Keratinocyte (primary cell): ENCODE data around the gene CYP46A1. TPM values are rescaled to one million over a fixed set of nuclear protein-coding genes. Genes with fewer than 3 reads are reported as not detected.
A peak's percentile ranks its signal among the peaks of the same experiment; 100 is the strongest.

ENCODE experiments used
- DNase-seq: peaks from one replicate; pipeline ENCODE4 v3.0.0-alpha.2; 2011; ENCODE audit warnings: low read depth, missing footprints, low spot score
- FAIRE-seq: peaks from 2 replicates; lab custom pipeline; 2011; peaks lifted over from hg19 to GRCh38; lab: Jason Lieb, UNC
- H2AFZ ChIP-seq: 2 replicates; pipeline ENCODE4 v1.6.0; 2012; ENCODE audit warnings: low read length, control low read depth, inconsistent platforms; ENCODE audit not compliant: control insufficient read depth
- H3K27ac ChIP-seq: 2 replicates; pipeline ENCODE4 v1.5.1; 2011; ENCODE audit warnings: low read length; ENCODE audit not compliant: control insufficient read depth, insufficient read depth
- H3K27me3 ChIP-seq: 3 replicates; pipeline ENCODE4 v1.6.0; 2011; ENCODE audit warnings: low read length; ENCODE audit not compliant: control insufficient read depth, insufficient read depth; ENCODE audit errors: extremely low read depth
- H3K36me3 ChIP-seq, 2 experiments: 2 replicates in 1 of 2; 3 replicates in 1 of 2; pipeline ENCODE4 v1.5.1; 2011; ENCODE audit warnings: low read length in 2 of 2, mild to moderate bottlenecking in 1 of 2; ENCODE audit not compliant: control insufficient read depth in 2 of 2, insufficient read depth in 2 of 2; ENCODE audit errors: extremely low read depth in 1 of 2
- H3K4me1 ChIP-seq: 3 replicates; pipeline ENCODE4 v1.5.1; 2011; ENCODE audit warnings: low read length; ENCODE audit not compliant: control insufficient read depth, insufficient read depth; ENCODE audit errors: extremely low read depth
- H3K4me2 ChIP-seq: 3 replicates; pipeline ENCODE4 v1.6.0; 2011; ENCODE audit warnings: low read depth, low read length; ENCODE audit not compliant: control insufficient read depth, insufficient read depth; ENCODE audit errors: extremely low read depth
- H3K4me3 ChIP-seq, 3 experiments: fragments of 200-600 bp in 1 of 3; sonication (generic) in 1 of 3; 2 replicates in 2 of 3; 3 replicates in 1 of 3; pipeline ENCODE4 v1.5.1; 2011 to 2016; ENCODE audit warnings: low read length in 3 of 3, mild to moderate bottlenecking in 3 of 3, control low read depth in 2 of 3, inconsistent platforms in 1 of 3, low read depth in 1 of 3, mixed read lengths in 1 of 3, mixed run types in 1 of 3, moderate library complexity in 1 of 3; ENCODE audit not compliant: control insufficient read depth in 2 of 3, insufficient read depth in 2 of 3; ENCODE audit errors: extremely low read depth in 1 of 3
- H3K79me2 ChIP-seq: 2 replicates; pipeline ENCODE4 v1.6.0; 2012; ENCODE audit warnings: low read length; ENCODE audit not compliant: control insufficient read depth, insufficient read depth
- H3K9ac ChIP-seq: 3 replicates; pipeline ENCODE4 v1.6.0; 2011; ENCODE audit warnings: low read length; ENCODE audit not compliant: control insufficient read depth, insufficient read depth; ENCODE audit errors: extremely low read depth
- H3K9me1 ChIP-seq: 3 replicates; pipeline ENCODE4 v1.6.0; 2011; ENCODE audit warnings: low read length; ENCODE audit not compliant: control insufficient read depth, insufficient read depth; ENCODE audit errors: extremely low read depth
- H3K9me3 ChIP-seq: 2 replicates; pipeline ENCODE4 v1.5.1; 2012; ENCODE audit warnings: low read depth, low read length; ENCODE audit not compliant: control insufficient read depth
- H4K20me1 ChIP-seq: 3 replicates; pipeline ENCODE4 v1.6.0; 2011; ENCODE audit warnings: low read length; ENCODE audit not compliant: control insufficient read depth, insufficient read depth; ENCODE audit errors: extremely low read depth
- CTCF ChIP-seq, 3 experiments: IDR thresholded peaks in 1 of 3; conservative IDR thresholded peaks in 1 of 3; optimal IDR thresholded peaks in 1 of 3; 2 replicates in 2 of 3; 3 replicates in 1 of 3; pipeline versions ENCODE3 to v1.5.1; 2011; ENCODE audit warnings: low read length in 3 of 3, mild to moderate bottlenecking in 3 of 3, moderate library complexity in 2 of 3, control low read depth in 1 of 3, inconsistent platforms in 1 of 3; ENCODE audit not compliant: insufficient read depth in 2 of 3; ENCODE audit errors: extremely low read depth in 1 of 3
- EZH2 ChIP-seq: IDR thresholded peaks from one replicate; pipeline ENCODE4 v1.6.1; 2012; ENCODE audit warnings: inconsistent platforms, mild to moderate bottlenecking, low read length, moderate library complexity
- dilution Hi-C: fragments of 300-500 bp; cut with MboI; formaldehyde crosslinking; loops from one replicate; pipeline ENCODE4 v1.7.0; 2020; ENCODE audit warnings: low sequenced_read_pairs; ENCODE audit not compliant: extremely low pct_ligation_motif_present
- polyA plus RNA-seq, 5 experiments: library from polyadenylated mRNA; depleted of rRNA in 3 of 5; stranded (reverse) in 3 of 5; stranded (forward) in 1 of 5; unstranded in 1 of 5; fragments of >200 nt; gene quantifications; 1 replicate in 1 of 5; 2 replicates in 3 of 5; 3 replicates in 1 of 5; pipeline versions ENCODE4 v1.2.1 to v1.2.3, GENCODE V29; 2011 to 2012; ENCODE audit warnings: missing spikeins in 2 of 5, low read depth in 1 of 5, low replicate concordance in 1 of 5

CYP46A1 gene
- polyA plus RNA-seq, 1 donor (not counting 4 experiments of a cell fraction or from before 2014, with no cell fraction given): 0.01 TPM

DNA sequence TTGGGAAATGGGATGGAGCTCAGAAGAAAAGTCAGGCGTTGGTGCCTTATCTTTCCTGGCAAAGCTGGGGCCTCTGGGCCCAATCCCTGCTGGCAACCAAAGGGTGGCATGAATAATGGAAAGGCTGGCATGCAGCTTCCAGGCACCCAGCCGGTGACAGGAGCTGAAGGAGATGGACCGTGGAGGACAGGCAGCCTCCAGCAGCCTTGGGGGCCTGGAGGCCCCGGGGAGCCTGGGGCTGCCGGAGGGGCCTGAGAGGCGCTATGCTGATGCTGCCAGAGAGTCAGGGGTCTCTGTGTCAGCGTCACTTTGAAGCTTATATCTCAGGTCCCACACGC lies 70.9 kb downstream of the CYP46A1 start:
- no peak overlapping the region for H3K27ac ChIP-seq
- DNase-seq: no peak
- no peaks in the 10 kb centered on the region for H3K79me2 ChIP-seq
- no peak overlapping the region for H2AFZ ChIP-seq
- peak overlapping the region; percentile 16 for H3K9ac ChIP-seq
- H3K9me1 ChIP-seq: no peaks in the 10 kb centered on the region
- FAIRE-seq: no peak
- TF ChIP-seq CTCF (optimal IDR thresholded peaks at IDR 0.05 in 1 of 3, IDR thresholded peaks at IDR 0.05 in 1 of 3, conservative IDR thresholded peaks at IDR 0.05 in 1 of 3; ENCODE audit: extremely low read depth in 1 of 3, insufficient read depth in 2 of 3, low read length in 3 of 3) (no peak), EZH2 (no peak)
- dilution Hi-C loops: no loop called here
- peaks cover 6% of the 10 kb centered on the region for H3K27me3 ChIP-seq
- H3K4me1 ChIP-seq: peaks cover 55% of the 10 kb centered on the region
- no peak overlapping the region for H3K4me2 ChIP-seq
- H4K20me1 ChIP-seq: no peaks in the 10 kb centered on the region
- H3K36me3 ChIP-seq: no peaks in the 10 kb centered on the region
- H3K9me3 ChIP-seq: no peaks in the 10 kb centered on the region
- H3K4me3 ChIP-seq: no peak overlapping the region

- H2AFZ ChIP-seq: no peak overlapping the region
- H3K9ac ChIP-seq: no peak overlapping the region
- FAIRE-seq: no peak
- no peaks in the 10 kb centered on the region for H3K36me3 ChIP-seq
- H3K79me2 ChIP-seq: no peaks in the 10 kb centered on the region
- no peak overlapping the region for H3K4me2 ChIP-seq
- H3K4me3 ChIP-seq: no peak overlapping the region
- DNase-seq: no peak
- no peak overlapping the region for H3K27ac ChIP-seq
- H3K27me3 ChIP-seq: peaks cover under 1% of the 10 kb centered on the region
- no peak for TF ChIP-seq CTCF (optimal IDR thresholded peaks at IDR 0.05 in 1 of 3, IDR thresholded peaks at IDR 0.05 in 1 of 3, conservative IDR thresholded peaks at IDR 0.05 in 1 of 3; ENCODE audit: extremely low read depth in 1 of 3, insufficient read depth in 2 of 3, low read length in 3 of 3)
- TF ChIP-seq EZH2: no peak
- H3K4me1 ChIP-seq: peaks cover 55% of the 10 kb centered on the region
- no peaks in the 10 kb centered on the region for H3K9me1 ChIP-seq
- dilution Hi-C loops: no loop called here
- no peaks in the 10 kb centered on the region for H3K9me3 ChIP-seq
- no peaks in the 10 kb centered on the region for H4K20me1 ChIP-seq
Measured at GRCh38 chr14:99755629-99756603, 71.8 kb downstream of the CYP46A1 start.
